GM21447 (cell line): ENCODE measurements around the gene NRIP2.

Experiments used
- ATAC-seq: cut with Tn5 transposase; IDR thresholded peaks from one replicate; pipeline ENCODE4 v1.9.1; 2021; ENCODE audit not compliant: unreplicated experiment

Gene NRIP2

DNA sequence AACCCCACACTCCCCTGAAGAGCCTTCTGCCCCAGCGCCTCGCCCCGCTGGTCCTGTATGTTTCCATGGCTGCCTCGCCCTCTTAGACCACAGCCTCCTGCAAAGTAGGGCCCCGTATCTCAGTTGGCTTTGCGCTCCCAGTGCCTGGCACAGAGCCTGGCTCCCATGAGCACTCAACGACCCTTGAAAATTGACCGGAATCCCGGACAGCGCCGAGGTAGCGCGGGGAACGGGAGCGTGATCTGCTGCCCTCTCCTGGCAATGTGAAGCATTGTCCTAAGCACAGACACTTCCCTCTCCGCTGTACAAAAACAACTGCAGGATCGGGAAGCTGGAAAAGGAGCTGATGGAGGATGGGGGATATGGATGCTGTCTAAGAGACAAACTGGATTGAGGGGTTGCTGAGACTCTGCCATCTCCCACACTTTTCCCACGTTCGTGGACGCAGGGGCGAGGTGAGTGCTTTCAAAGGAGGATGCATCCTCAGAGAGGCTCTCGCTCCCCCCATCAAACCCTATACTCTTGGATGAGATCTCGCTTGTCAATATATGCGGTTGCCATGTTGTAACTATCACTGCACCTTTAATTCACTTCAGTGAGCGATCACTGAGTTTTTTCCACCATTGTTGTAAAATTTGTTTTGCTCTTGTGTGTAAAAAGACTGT, 50.8 kb downstream of the NRIP2 start:
- ATAC-seq = no peak

DNA sequence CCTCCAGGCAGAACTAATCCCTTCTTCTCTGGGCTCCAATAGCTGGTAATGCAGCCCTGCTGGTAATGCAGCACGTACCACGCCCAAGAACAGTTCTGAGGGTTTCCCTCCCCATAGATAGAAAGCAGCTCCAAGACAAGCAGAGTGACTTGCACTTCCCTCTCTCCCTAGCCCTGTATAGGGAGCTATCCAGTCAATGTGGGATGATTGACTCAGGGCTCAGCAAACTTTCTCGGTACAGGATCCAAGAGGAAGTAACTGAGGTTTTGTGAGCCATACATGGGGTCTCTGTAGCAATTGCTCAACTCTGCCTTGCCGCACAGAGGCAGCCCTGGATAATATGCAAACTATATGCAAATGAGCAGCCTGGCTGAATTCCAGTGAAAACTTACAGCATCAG, 55.6 kb downstream of the NRIP2 start:
- no peak for ATAC-seq

GRCh38 chr12:2776129-2776806, 58.6 kb downstream of the NRIP2 start:
- no peak for ATAC-seq

- ATAC-seq = no peak
Measured at GRCh38 chr12:2775431-2775830, 59.4 kb downstream of the NRIP2 start.
